Measurements from ENCODE around the gene F13A1. TPM values are rescaled to one million over a fixed set of nuclear protein-coding genes. Genes with fewer than 3 reads are reported as not detected.

The F13A1 gene
- total and polyA plus RNA-seq, 2 of the 8 experiments (the other 6 are each of a cell fraction or from before 2014, with no cell fraction given), result 0.57 to 1.5 TPM

- POLR2A ChIA-PET (ENCODE audit: partially characterized antibody), result no interaction called here
These were observed 188.9 kb downstream of the F13A1 start for GRCh38 chr6:6131492-6132109.

More at GRCh38 chr6:6131492-6132109, 188.9 kb downstream of the F13A1 start:
- H3K4me1 ChIP-seq (replicated peaks in 1 of 4; ENCODE audit: control insufficient read depth in 3 of 4, insufficient read depth in 4 of 4, low read length in 3 of 4), result no peaks in the 10 kb centered on the region
- H4K8ac ChIP-seq (ENCODE audit: extremely low read depth, insufficient read depth, low read length), result no peak overlapping the region
- peak; percentile 60 to 72 for TF ChIP-seq RAD21 (IDR thresholded peaks at IDR 0.05 in 1 of 2, conservative IDR thresholded peaks at IDR 0.05 in 1 of 2; ENCODE audit: low read depth in 2 of 2, low read length in 2 of 2)
- TF ChIP-seq CTCF (IDR thresholded peaks at IDR 0.05; ENCODE audit: control extremely low read depth in 1 of 3, insufficient read depth in 1 of 3, low read depth in 1 of 3, low read length in 3 of 3), result peak in 2 of 3 experiments; percentile 62 to 63; a peak in 3 of 4 replicates
- no peak for TF ChIP-seq USF2 (IDR thresholded peaks at IDR 0.05; ENCODE audit: low read length)
- TF ChIP-seq ZNF274 (IDR thresholded peaks at IDR 0.05; ENCODE audit: borderline replicate concordance, extremely low read depth, low read length), result no peak
- peak in 1 of 2 experiments; percentile 31 for DNase-seq (ENCODE audit: low read depth in 1 of 2, low spot score in 2 of 2)
- CTCF ChIA-PET (ENCODE audit: partially characterized antibody), result interaction anchor here (0.7 to 5.1 kb wide), 28 partner anchors 12 to 423 kb away, joined by 3 to 62 read pairs (median 3); no protein-coding TSS in a partner anchor
- H3K14ac ChIP-seq (ENCODE audit: insufficient read length), result no peak overlapping the region
- H3K56ac ChIP-seq (replicated peaks; ENCODE audit: insufficient read length, low read depth, low read length), result no peak overlapping the region
- H3K79me1 ChIP-seq (ENCODE audit: low read depth, low read length), result no peaks in the 10 kb centered on the region
- H2BK120ac ChIP-seq (replicated peaks; ENCODE audit: low read depth, low read length), result no peak overlapping the region
- no peak overlapping the region for H3K18ac ChIP-seq (ENCODE audit: extremely low read depth, low read length)
- no peaks in the 10 kb centered on the region for H3K27me3 ChIP-seq (replicated peaks in 1 of 4; ENCODE audit: control insufficient read depth in 3 of 4, extremely low read depth in 1 of 4, insufficient read depth in 3 of 4, low read length in 3 of 4)
- H3K9ac ChIP-seq (replicated peaks in 1 of 4; ENCODE audit: extremely low read depth in 1 of 4, low read depth in 3 of 4, low read length in 3 of 4), result no peak overlapping the region
- no peak overlapping the region for H3K4me3 ChIP-seq (ENCODE audit: extremely low read depth in 1 of 4, insufficient read depth in 2 of 4, low read depth in 3 of 4, low read length in 4 of 4)
- no peaks in the 10 kb centered on the region for H3K23me2 ChIP-seq (ENCODE audit: low read depth, low read length)
- no peak overlapping the region for H4K5ac ChIP-seq (ENCODE audit: insufficient read length, low read depth, low read length)
- 49% methylated on average over 4 of the region's 4 CpGs; no CpG with 5 or more reads in 1 of the 2 experiments for WGBS, 2 experiments (ENCODE audit: extremely low coverage in 1 of 2, insufficient coverage in 1 of 2, insufficient read length in 1 of 2, insufficient replicate concordance in 2 of 2, low coverage in 1 of 2, low lambda C conversion rate in 2 of 2, missing lambda C conversion rate in 1 of 2)
- no peak overlapping the region for H2AK5ac ChIP-seq (ENCODE audit: low read depth, low read length)
- H2BK5ac ChIP-seq (ENCODE audit: low read depth, low read length), result no peak overlapping the region
- H3K4ac ChIP-seq (replicated peaks; ENCODE audit: insufficient read length, low read depth, low read length), result no peak overlapping the region
- H2BK15ac ChIP-seq (ENCODE audit: low read length), result no peak overlapping the region
- no peak overlapping the region for H4K91ac ChIP-seq (replicated peaks; ENCODE audit: insufficient read length, low read length)
- no peaks in the 10 kb centered on the region for H4K20me1 ChIP-seq (replicated peaks in 1 of 2; ENCODE audit: control insufficient read depth in 1 of 2, insufficient read depth in 2 of 2, low read length in 2 of 2)
- H3K9me3 ChIP-seq (ENCODE audit: insufficient read depth in 2 of 2, low read depth in 1 of 2, low read length in 1 of 2), result no peaks in the 10 kb centered on the region
- H3K27ac ChIP-seq (ENCODE audit: low read depth, low read length), result no peak overlapping the region
- no peak overlapping the region for H2BK12ac ChIP-seq (ENCODE audit: low read depth, low read length)
- H3K23ac ChIP-seq (ENCODE audit: insufficient read length), result no peak overlapping the region
- FAIRE-seq, result peak; percentile 68
- no peak overlapping the region for H2BK20ac ChIP-seq (ENCODE audit: low read length)
- no peak overlapping the region for H3K4me2 ChIP-seq (ENCODE audit: insufficient read depth in 1 of 2, low read depth in 2 of 2, low read length in 2 of 2)
- H2AFZ ChIP-seq (ENCODE audit: low read length), result no peak overlapping the region
- H3K79me2 ChIP-seq (ENCODE audit: control insufficient read depth in 1 of 2, insufficient read depth in 2 of 2, low read length in 2 of 2), result no peaks in the 10 kb centered on the region
- no peaks in the 10 kb centered on the region for H3K36me3 ChIP-seq (ENCODE audit: control insufficient read depth in 2 of 4, insufficient read depth in 4 of 4, low read length in 3 of 4)

All from H1 (cell line).